Measurements from ENCODE around the gene LARGE1. TPM values are rescaled to one million over a fixed set of nuclear protein-coding genes. Genes with fewer than 3 reads are reported as not detected.
"Not testable (repeated sequence)": the region's sequence is repeated elsewhere in the genome, so short reads cannot be mapped to it uniquely, and the experiment has no call there.

Gene LARGE1
- polyA plus RNA-seq, 3 donors = 0.05 to 0.13 TPM; not detected in 1

- TF ChIP-seq, protein P1, sequence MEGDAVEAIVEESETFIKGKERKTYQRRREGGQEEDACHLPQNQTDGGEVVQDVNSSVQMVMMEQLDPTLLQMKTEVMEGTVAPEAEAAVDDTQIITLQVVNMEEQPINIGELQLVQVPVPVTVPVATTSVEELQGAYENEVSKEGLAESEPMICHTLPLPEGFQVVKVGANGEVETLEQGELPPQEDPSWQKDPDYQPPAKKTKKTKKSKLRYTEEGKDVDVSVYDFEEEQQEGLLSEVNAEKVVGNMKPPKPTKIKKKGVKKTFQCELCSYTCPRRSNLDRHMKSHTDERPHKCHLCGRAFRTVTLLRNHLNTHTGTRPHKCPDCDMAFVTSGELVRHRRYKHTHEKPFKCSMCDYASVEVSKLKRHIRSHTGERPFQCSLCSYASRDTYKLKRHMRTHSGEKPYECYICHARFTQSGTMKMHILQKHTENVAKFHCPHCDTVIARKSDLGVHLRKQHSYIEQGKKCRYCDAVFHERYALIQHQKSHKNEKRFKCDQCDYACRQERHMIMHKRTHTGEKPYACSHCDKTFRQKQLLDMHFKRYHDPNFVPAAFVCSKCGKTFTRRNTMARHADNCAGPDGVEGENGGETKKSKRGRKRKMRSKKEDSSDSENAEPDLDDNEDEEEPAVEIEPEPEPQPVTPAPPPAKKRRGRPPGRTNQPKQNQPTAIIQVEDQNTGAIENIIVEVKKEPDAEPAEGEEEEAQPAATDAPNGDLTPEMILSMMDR (IDR thresholded peaks at IDR 0.05) = no peak
- H3K4me2 ChIP-seq (replicated peaks; ENCODE audit: extremely low read depth, low read length, poor library complexity, severe bottlenecking) = no peak overlapping the region
- H3K4me3 Mint-ChIP-seq = no peak overlapping the region
- H3K4me1 ChIP-seq (ENCODE audit: control insufficient read depth in 1 of 2, insufficient read depth in 2 of 2, low read length in 2 of 2) = no peaks in the 10 kb centered on the region
- no peak overlapping the region for H2AFZ ChIP-seq (ENCODE audit: insufficient read depth, low read depth, low read length, poor library complexity, severe bottlenecking)
- no peaks in the 10 kb centered on the region for H3K4me1 Mint-ChIP-seq
- WGBS (ENCODE audit: insufficient coverage) = 92% methylated on average over 2 of the region's 2 CpGs
- H3K36me3 ChIP-seq (replicated peaks in 1 of 2; ENCODE audit: control insufficient read depth in 1 of 2, insufficient read depth in 2 of 2, low read length in 2 of 2) = no peaks in the 10 kb centered on the region
- no peak overlapping the region for H3K27ac ChIP-seq (ENCODE audit: low read depth in 1 of 2, low read length in 2 of 2)
- H3K27me3 Mint-ChIP-seq (ENCODE audit: low read depth in 3 of 3) = peaks cover 0 to 2% (median 0%) of the 10 kb centered on the region in 3 donors
- no peaks in the 10 kb centered on the region for H3K36me3 Mint-ChIP-seq
- H3K4me3 ChIP-seq (replicated peaks in 1 of 3; ENCODE audit: low read depth in 2 of 3, low read length in 3 of 3) = no peak overlapping the region
- peaks cover 5 to 35% (median 14%) of the 10 kb centered on the region in 7 donors for H3K9me3 Mint-ChIP-seq
- peaks cover 24 to 26% of the 10 kb centered on the region in 2 donors for H3K9me3 ChIP-seq (replicated peaks in 1 of 2; ENCODE audit: control insufficient read depth in 1 of 2, insufficient read depth in 1 of 2, low read length in 2 of 2)
- H3K79me2 ChIP-seq (ENCODE audit: insufficient read depth, low read length) = no peaks in the 10 kb centered on the region
- no peaks in the 10 kb centered on the region for H4K20me1 ChIP-seq (ENCODE audit: insufficient read depth, low read length)
- H3K27me3 ChIP-seq (ENCODE audit: control insufficient read depth in 2 of 2, insufficient read depth in 2 of 2, low read length in 2 of 2) = no peaks in the 10 kb centered on the region
- no peak for DNase-seq
- no peak overlapping the region for H3K27ac Mint-ChIP-seq
- no peak overlapping the region for H3K9ac ChIP-seq (ENCODE audit: insufficient read depth, low read length, poor library complexity, severe bottlenecking)
- intact Hi-C loops (cut with micrococcal nuclease) = no loop called here
These were observed 540.4 kb downstream of the LARGE1 start for GRCh38 chr22:33379836-33380235.

DNA sequence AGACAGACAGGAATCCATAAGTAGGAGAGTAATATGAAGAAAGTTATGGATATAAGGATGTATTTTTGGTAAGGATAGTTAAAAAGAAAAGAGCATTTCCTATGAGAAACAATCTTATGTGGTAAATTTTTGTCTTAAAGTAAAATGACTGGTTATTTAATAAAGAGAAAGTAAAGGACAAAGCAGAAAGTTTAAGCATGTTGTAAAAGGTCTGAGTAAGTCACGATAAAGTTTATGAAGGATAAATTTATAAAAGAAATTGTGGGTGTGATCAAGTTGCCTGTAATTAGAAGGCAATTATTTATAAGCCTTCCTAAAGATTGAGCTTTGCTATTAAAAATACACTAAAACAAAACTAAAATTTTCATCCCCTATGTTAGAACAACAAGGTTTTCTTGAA, 547.4 kb downstream of the LARGE1 start:
- no peaks in the 10 kb centered on the region for H3K9me3 ChIP-seq (replicated peaks in 1 of 2; ENCODE audit: control insufficient read depth in 1 of 2, insufficient read depth in 1 of 2, low read length in 2 of 2)
- no peaks in the 10 kb centered on the region for H4K20me1 ChIP-seq (ENCODE audit: insufficient read depth, low read length)
- H3K9me3 Mint-ChIP-seq = peaks cover 8 to 16% (median 12%) of the 10 kb centered on the region in 7 donors
- peaks cover 0 to 2% (median 0%) of the 10 kb centered on the region in 3 donors for H3K27me3 Mint-ChIP-seq (ENCODE audit: low read depth in 3 of 3)
- no peak overlapping the region for H2AFZ ChIP-seq (ENCODE audit: insufficient read depth, low read depth, low read length, poor library complexity, severe bottlenecking)
- H3K79me2 ChIP-seq (ENCODE audit: insufficient read depth, low read length) = no peaks in the 10 kb centered on the region
- no peaks in the 10 kb centered on the region for H3K36me3 ChIP-seq (replicated peaks in 1 of 2; ENCODE audit: control insufficient read depth in 1 of 2, insufficient read depth in 2 of 2, low read length in 2 of 2)
- TF ChIP-seq, protein P1 (IDR thresholded peaks at IDR 0.05) = no peak
- H3K36me3 Mint-ChIP-seq = no peaks in the 10 kb centered on the region
- no peak overlapping the region for H3K27ac Mint-ChIP-seq
- intact Hi-C loops (cut with micrococcal nuclease) = no loop called here
- no peak overlapping the region for H3K9ac ChIP-seq (ENCODE audit: insufficient read depth, low read length, poor library complexity, severe bottlenecking)
- no peak overlapping the region for H3K4me2 ChIP-seq (replicated peaks; ENCODE audit: extremely low read depth, low read length, poor library complexity, severe bottlenecking)
- no CpG with 5 or more reads among the region's 1 CpG for WGBS (ENCODE audit: insufficient coverage)
- H3K27ac ChIP-seq (ENCODE audit: low read depth in 1 of 2, low read length in 2 of 2) = no peak overlapping the region
- no peaks in the 10 kb centered on the region for H3K4me1 Mint-ChIP-seq
- DNase-seq = no peak
- no peaks in the 10 kb centered on the region for H3K4me1 ChIP-seq (ENCODE audit: control insufficient read depth in 1 of 2, insufficient read depth in 2 of 2, low read length in 2 of 2)
- no peaks in the 10 kb centered on the region for H3K27me3 ChIP-seq (ENCODE audit: control insufficient read depth in 2 of 2, insufficient read depth in 2 of 2, low read length in 2 of 2)
- no peak overlapping the region for H3K4me3 Mint-ChIP-seq
- no peak overlapping the region for H3K4me3 ChIP-seq (replicated peaks in 1 of 3; ENCODE audit: low read depth in 2 of 3, low read length in 3 of 3)

- peaks cover 0 to 12% of the 10 kb centered on the region in 2 donors for H3K9me3 ChIP-seq (replicated peaks in 1 of 2; ENCODE audit: control insufficient read depth in 1 of 2, insufficient read depth in 1 of 2, low read length in 2 of 2)
- H3K9ac ChIP-seq (ENCODE audit: insufficient read depth, low read length, poor library complexity, severe bottlenecking); H4K20me1 ChIP-seq (ENCODE audit: insufficient read depth, low read length); DNase-seq; H3K27ac ChIP-seq (ENCODE audit: low read depth in 1 of 2, low read length in 2 of 2); H3K79me2 ChIP-seq (ENCODE audit: insufficient read depth, low read length); H3K4me3 ChIP-seq (replicated peaks in 1 of 3; ENCODE audit: low read depth in 2 of 3, low read length in 3 of 3); H3K4me3 Mint-ChIP-seq; H2AFZ ChIP-seq (ENCODE audit: insufficient read depth, low read depth, low read length, poor library complexity, severe bottlenecking); intact Hi-C loops (cut with micrococcal nuclease); H3K36me3 ChIP-seq (replicated peaks in 1 of 2; ENCODE audit: control insufficient read depth in 1 of 2, insufficient read depth in 2 of 2, low read length in 2 of 2); H3K4me2 ChIP-seq (replicated peaks; ENCODE audit: extremely low read depth, low read length, poor library complexity, severe bottlenecking); H3K4me1 ChIP-seq (ENCODE audit: control insufficient read depth in 1 of 2, insufficient read depth in 2 of 2, low read length in 2 of 2); H3K27ac Mint-ChIP-seq; H3K36me3 Mint-ChIP-seq; H3K27me3 ChIP-seq (ENCODE audit: control insufficient read depth in 2 of 2, insufficient read depth in 2 of 2, low read length in 2 of 2); H3K27me3 Mint-ChIP-seq (ENCODE audit: low read depth in 3 of 3); H3K4me1 Mint-ChIP-seq: not testable (repeated sequence)
- WGBS (ENCODE audit: insufficient coverage) = no CpG with 5 or more reads among the region's 5 CpGs
- peaks cover 6 to 38% (median 19%) of the 10 kb centered on the region in 7 donors for H3K9me3 Mint-ChIP-seq
These were observed 557.0 kb downstream of the LARGE1 start for GRCh38 chr22:33363256-33363655.
